ENCODE results near the gene NFIX. TPM values are rescaled to one million over a fixed set of nuclear protein-coding genes. Genes with fewer than 3 reads are reported as not detected.

Gene NFIX
- total RNA-seq, 2 experiments from 2014 or later = 1.2 to 1.5 TPM

DNA sequence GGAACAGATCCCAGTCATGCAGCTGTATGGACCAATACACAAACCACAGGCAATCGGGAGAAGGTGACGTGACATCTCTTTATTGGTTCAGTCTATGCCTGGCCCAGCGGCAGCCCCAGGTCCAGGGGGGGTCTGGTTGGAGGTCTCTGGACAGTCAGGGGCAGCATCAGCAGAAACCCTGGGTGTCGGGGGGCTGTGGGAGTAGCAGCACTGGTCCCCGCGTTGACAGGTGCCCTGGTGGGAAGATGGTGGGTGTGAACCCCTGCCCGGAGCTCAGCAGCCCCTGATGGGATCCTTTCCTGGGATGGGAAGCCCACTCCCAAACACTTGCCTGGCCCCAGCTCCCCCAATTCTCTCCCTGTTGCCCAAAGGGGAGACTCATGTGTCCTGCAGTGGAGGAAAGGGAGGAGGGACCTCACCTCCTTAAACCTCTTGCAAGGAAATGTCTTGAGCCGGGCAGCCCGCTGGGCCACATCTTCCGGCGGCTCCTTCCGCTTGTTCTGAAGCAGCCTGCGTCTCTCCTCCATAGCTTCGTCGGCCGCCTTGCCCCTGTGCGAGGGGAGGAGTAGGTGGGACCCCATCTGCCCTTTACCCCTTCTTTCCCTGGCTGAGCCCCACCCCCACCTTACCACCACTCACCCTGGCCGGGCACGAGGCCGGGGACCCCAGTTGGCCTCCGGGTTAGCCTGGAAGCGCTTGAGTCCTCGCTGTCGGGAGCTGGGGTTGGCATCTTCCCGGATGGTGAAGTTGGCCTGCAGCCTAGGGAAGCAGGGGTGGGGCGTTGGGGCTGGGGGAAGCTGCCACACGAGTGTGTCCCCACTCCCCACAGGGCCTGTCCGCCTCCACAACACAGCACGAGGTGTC lies 109.8 kb downstream of the NFIX start:
- DNase-seq = peak; percentile 44

DNA sequence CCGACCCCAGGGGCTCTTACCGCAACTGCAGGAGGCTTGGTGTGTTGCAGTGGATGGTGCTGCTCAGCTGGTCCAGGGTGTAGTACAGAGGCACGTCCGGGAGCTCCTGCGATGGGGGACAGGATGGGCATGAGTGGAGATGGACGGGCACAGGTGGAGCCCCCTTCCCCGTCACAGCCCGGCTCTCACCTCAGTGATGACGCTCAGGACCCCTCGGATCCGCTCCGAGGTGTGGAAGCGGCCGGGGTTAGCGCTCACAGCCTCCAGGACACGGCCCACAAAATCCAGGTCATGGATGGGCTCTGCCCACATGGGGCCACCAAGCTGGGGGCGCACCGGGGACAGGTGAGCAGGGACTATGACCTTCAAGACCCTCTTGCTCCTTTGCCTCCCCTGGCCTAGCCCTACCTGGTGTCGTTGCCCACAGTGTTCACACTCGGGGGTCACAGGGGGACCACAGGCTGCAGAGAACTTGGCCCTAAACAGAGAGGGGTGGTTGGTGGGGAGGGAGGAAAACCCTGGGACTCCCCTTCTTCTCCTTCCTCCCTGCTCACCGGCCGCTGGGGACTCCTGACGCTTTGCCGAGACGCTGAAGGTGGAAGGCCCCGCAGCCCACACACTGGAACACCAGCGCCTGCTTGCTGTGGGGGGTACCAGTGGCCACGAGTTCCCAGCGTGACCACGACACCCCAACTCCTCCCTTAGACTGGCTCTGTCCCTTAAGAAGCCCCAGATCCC lies 114.3 kb downstream of the NFIX start:
- peaks cover 12% of the 10 kb centered on the region for H3K4me1 Mint-ChIP-seq
- no peaks in the 10 kb centered on the region for H3K27me3 Mint-ChIP-seq
- POLR2A ChIA-PET = interaction anchor here (0.6 to 0.8 kb wide), 2 partner anchors 26 to 144 kb away, joined by 4 to 5 read pairs; no protein-coding TSS in a partner anchor
- no peaks in the 10 kb centered on the region for H3K9me3 Mint-ChIP-seq
- no peak overlapping the region for H3K27ac Mint-ChIP-seq
- peaks cover 4% of the 10 kb centered on the region for H3K36me3 Mint-ChIP-seq (ENCODE audit: low read depth)
- H3K4me3 Mint-ChIP-seq = no peak overlapping the region
- DNase-seq = no peak
- CTCF ChIA-PET = interaction anchor here (0.5 kb wide), 1 partner anchor 247 kb away, joined by 5 read pairs; no protein-coding TSS in a partner anchor

More for the DNA sequence above, 109.8 kb downstream of the NFIX start:
- ChIA-PET POLR2A (interaction anchor here (0.5 kb wide), 1 partner anchor 108 kb away, joined by 3 read pairs; no protein-coding TSS in a partner anchor), CTCF (interaction anchor here (0.6 to 3.5 kb wide), 17 partner anchors 8 to 710 kb away, joined by 3 to 23 read pairs (median 5); partner anchors contain the start of genes NACC1 and TRMT1)
- H3K27ac Mint-ChIP-seq = peak overlapping the region; percentile 92
- peaks cover 31% of the 10 kb centered on the region for H3K4me1 Mint-ChIP-seq
- peaks cover 5% of the 10 kb centered on the region for H3K36me3 Mint-ChIP-seq (ENCODE audit: low read depth)
- no peaks in the 10 kb centered on the region for H3K9me3 Mint-ChIP-seq
- peaks cover 6% of the 10 kb centered on the region for H3K27me3 Mint-ChIP-seq
- peak overlapping the region; percentile 82 for H3K4me3 Mint-ChIP-seq

DNA sequence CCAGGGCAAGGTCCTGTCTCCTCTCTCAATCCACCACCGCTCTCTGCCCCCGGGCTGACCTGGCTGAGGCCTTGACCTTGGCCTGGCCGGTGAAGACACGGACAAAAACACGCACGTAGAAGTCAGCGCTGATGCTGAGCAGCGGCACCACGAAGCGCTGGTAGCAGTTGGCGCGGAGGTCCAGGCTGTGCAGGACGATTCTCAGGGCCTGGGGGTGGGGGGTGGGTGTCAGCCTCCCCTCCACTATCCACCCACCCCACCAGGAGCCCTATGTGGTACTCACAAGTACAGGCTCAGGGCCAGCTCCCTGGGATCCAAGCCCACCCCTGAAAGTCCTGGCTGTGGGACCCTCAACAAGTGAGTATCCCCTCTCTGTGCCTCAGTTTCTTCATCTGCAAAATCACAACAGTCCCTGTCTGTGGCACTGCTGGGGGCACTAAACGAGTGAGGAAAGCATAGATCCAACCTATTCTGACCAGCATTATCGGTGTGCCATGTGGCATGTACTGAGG lies 114.9 kb downstream of the NFIX start:
- Mint-ChIP-seq H3K27me3 (no peaks in the 10 kb centered on the region), H3K9me3 (no peaks in the 10 kb centered on the region), H3K4me1 (peaks cover 11% of the 10 kb centered on the region), H3K4me3 (no peak overlapping the region), H3K27ac (no peak overlapping the region), H3K36me3 (ENCODE audit: low read depth) (peaks cover 6% of the 10 kb centered on the region)
- ChIA-PET CTCF (no interaction called here), POLR2A (no interaction called here)
- DNase-seq = no peak

DNA sequence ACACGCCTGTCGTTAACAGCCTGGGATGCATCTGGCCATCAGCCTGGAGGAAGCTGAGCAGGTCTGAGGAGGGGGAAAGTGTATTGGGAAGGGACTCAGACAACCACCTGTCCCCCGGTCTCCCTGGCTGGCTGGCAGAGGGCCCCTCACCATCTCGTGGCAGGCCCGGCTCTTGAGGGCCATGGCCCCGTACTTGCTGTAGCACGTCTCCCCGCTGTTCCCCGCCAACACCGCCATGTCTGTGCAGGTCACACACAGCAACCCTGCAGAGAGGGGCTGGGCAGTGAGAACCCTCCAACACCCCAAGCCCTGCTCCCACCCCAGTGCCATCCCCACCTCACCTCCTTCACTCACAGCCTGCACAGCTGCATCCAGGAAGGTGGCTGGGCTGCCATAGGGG lies 117.3 kb downstream of the NFIX start:
- Mint-ChIP-seq H3K27ac (no peak overlapping the region), H3K36me3 (ENCODE audit: low read depth) (peaks cover 5% of the 10 kb centered on the region), H3K27me3 (no peaks in the 10 kb centered on the region), H3K9me3 (no peaks in the 10 kb centered on the region), H3K4me1 (peaks cover 16% of the 10 kb centered on the region), H3K4me3 (no peak overlapping the region)
- no peak for DNase-seq
- ChIA-PET POLR2A (no interaction called here), CTCF (interaction anchor here (2.4 kb wide), 1 partner anchor 8 kb away, joined by 14 read pairs; no protein-coding TSS in a partner anchor)

DNA sequence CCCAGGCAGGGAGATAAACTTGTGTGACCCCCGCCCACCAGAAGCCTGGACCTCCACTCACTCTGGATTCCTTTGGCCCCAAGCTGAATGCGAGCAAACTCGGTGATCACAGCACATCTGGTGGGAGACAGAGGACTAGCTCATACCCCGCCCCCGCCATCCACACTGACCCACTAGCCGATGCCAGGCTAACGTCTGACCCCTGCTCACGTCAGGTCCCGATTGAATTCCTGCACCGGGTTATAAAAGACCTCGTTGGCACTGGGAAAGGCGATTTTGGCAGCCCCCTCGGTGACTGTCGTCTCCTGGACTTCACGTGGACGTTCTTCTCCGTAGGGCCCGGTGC lies 120.6 kb downstream of the NFIX start:
- Mint-ChIP-seq H3K4me3 (peak overlapping the region; percentile 93), H3K27me3 (no peaks in the 10 kb centered on the region), H3K9me3 (no peaks in the 10 kb centered on the region), H3K27ac (peak overlapping the region; percentile 95), H3K36me3 (ENCODE audit: low read depth) (peaks cover 8% of the 10 kb centered on the region), H3K4me1 (peaks cover 39% of the 10 kb centered on the region)
- no peak for DNase-seq
- POLR2A ChIA-PET = no interaction called here
- CTCF ChIA-PET = interaction anchor here (0.7 to 3.2 kb wide), 2 partner anchors 11 to 29 kb away, joined by 3 to 22 read pairs; no protein-coding TSS in a partner anchor

DNA sequence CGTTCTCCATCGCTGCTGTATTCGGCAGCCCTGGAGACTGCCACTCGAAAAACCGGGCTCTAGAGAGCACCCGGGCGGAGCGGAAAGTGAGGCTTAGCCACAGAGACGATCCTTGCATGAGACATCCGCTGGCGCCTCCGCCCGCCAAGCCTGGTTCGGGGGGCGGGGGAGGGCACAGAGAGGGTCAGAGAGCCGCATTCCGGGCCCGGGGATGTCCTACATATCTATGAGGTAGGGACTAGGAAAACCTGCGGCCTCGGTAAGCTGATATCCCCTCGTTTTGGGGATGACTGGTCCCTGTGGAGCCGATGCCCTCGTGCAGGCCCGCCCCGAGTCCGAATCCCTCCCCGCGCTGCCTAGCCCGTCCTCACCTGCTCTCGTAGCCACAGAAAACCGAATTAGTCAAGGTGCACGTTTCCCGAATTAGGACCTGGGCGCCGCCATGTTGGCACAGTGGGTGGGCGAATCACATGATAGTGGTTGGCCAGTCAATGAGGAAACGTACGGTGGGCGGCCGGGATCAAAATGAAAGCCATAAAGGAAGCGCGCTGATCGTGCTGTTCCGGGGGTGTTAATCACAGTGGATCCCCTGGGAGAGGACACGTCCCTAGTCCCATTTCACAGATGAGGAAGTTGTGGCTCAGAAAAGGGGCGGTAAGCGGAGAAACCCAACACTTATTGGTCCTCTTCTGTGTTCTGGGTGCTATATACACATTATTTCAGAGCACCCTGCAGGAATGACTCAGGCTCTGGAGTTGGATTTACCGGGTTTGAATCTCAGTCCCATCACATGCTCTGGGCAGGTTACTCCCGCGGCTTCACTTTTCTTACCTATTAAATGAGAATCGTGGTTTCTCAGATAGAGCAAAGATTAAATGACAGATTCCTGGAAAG lies 121.3 kb downstream of the NFIX start, which contains the start of gene TRMT1:
TSS of gene TRMT1 (minus strand) at position 459 of the 894 bp plus-strand sequence. CDS start at position 118, 341 bp downstream.
- ChIA-PET POLR2A (no interaction called here), CTCF (interaction anchor here (0.7 to 3.2 kb wide), 3 partner anchors 12 to 29 kb away, joined by 3 to 22 read pairs (median 10); no protein-coding TSS in a partner anchor)
- Mint-ChIP-seq H3K27ac (peak within 1 kb of the TSS; percentile 95), H3K4me1 (peaks cover 42% of the 10 kb centered on the region), H3K27me3 (no peaks in the 10 kb centered on the region), H3K36me3 (ENCODE audit: low read depth) (peaks cover 8% of the 10 kb centered on the region), H3K9me3 (no peaks in the 10 kb centered on the region), H3K4me3 (peak within 1 kb of the TSS; percentile 93)
- peak; percentile 93 for DNase-seq

DNA sequence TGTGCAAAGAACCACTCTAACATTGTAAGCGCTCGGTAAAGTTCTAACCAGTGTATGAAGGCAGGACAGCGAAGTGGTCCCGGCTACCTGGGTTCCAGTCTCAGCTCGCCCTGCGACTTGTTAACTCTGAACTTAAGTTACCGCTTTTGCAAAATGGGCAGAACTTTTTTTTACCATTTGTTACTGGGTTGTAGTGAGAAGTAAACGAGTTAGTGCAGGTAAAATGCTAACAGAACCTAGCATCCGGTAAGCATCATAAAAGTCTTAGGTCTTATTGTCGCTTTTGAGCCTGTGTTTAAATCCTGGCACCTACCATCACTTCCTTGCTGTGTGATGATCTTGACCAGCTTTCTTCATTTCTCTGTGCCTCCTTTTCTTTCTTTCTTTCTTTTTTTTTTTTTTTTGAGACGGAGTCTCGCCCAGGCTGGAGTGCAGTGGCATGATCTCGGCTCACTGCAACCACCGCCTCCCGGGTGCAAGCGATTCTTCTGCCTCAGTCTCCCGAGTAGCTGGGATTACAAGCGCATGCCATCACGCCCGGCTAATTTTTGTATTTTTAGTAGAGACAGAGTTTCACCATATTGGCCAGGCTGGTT lies 122.0 kb downstream of the NFIX start:
- Mint-ChIP-seq H3K27me3 (no peaks in the 10 kb centered on the region), H3K27ac (peak overlapping the region; percentile 95), H3K9me3 (no peaks in the 10 kb centered on the region), H3K36me3 (ENCODE audit: low read depth) (peaks cover 12% of the 10 kb centered on the region), H3K4me1 (peaks cover 47% of the 10 kb centered on the region), H3K4me3 (peak overlapping the region; percentile 93)
- CTCF ChIA-PET = interaction anchor here (1.1 to 3.2 kb wide), 4 partner anchors 11 to 33 kb away, joined by 5 to 22 read pairs (median 8); partner anchors contain the start of genes IER2 and STX10
- no peak for DNase-seq
- POLR2A ChIA-PET = interaction anchor here (0.5 kb wide), 1 partner anchor 36 kb away, joined by 3 read pairs; no protein-coding TSS in a partner anchor

DNA sequence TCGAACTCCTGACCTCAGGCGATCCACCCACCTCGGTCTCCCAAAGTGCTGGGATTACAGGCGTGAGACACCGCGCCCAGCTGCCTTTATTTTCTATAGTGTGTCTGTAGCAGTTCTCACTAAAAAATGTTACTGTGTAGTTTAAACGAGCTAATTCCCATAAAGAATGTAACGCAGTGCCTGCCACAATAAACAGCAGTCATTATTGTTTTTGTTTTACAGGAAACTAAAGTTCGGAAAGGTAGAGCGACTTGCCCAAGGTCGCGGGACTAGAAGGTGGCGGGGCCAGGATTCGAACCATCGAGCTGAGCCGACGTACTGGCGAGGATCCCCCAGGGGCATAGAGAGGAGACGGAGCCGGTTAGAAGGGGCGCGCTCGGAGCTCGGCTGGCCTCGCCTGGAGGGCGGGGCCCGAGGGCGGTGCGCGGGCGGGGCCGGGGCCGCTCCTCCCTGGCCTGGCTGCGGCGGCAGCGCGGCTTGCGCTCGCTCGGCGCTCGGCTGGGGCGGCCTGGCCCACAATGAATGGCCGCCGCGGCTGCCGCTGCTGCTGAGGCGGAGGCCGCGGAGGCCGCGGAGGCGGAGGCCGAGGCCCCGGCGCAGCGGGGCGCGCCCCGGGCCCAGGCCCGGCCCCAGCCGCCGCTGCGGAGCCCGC lies 122.6 kb downstream of the NFIX start, which contains the start of gene NACC1:
TSS of gene NACC1 (plus strand) at position 493 of the 652 bp plus-strand sequence. CDS start 16,944 bp downstream, outside the sequence.
- H3K27ac Mint-ChIP-seq = peak within 1 kb of the TSS; percentile 95
- H3K27me3 Mint-ChIP-seq = no peaks in the 10 kb centered on the region
- CTCF ChIA-PET = interaction anchor here (0.6 to 3.2 kb wide), 6 partner anchors 11 to 153 kb away, joined by 3 to 22 read pairs (median 6); partner anchors contain the start of genes IER2 and STX10
- DNase-seq = peak; percentile 87
- H3K36me3 Mint-ChIP-seq (ENCODE audit: low read depth) = peaks cover 12% of the 10 kb centered on the region
- POLR2A ChIA-PET = interaction anchor here (0.5 kb wide), 1 partner anchor 35 kb away, joined by 3 read pairs; no protein-coding TSS in a partner anchor
- H3K4me3 Mint-ChIP-seq = peak within 1 kb of the TSS; percentile 93
- peaks cover 48% of the 10 kb centered on the region for H3K4me1 Mint-ChIP-seq
- no peaks in the 10 kb centered on the region for H3K9me3 Mint-ChIP-seq

DNA sequence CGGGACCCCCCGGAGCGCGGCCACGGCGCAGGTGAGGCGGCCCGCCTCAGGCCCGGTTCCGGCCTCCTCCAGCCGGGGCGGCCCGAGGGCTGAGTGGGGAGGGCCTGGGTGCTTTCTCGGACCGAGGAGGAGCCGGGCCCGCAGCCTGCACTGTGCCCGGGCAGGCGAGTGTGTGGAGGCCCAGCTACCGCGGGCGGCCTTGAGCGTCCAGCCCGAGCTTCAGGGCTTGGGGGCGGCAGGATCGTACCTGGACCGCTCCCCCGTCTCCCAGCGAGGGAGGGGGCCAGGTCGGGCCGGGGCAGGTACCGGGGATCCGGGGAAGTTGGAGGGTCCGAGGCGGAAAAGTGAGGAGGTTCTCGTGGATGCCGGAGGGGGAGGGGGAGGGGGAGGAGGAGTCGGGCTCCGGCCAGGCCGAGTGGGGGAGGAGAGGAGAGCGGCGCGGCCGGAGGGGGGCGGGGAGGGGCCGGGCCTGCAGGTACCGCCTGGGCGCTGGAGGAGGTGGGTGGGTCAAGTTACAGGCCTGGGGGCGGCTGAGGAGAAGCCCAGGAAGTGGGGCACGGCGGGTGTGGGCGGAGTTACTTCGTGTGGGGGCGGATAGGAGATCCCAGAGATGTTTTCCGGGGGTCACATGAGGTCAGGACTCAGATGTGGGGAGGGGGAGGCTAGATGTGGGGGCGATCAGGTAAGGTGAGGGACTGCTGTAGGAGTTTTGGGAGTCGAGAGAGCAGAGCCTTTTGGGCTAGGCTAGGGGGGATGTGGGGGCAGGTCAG lies 123.3 kb downstream of the NFIX start:
- no peaks in the 10 kb centered on the region for H3K9me3 Mint-ChIP-seq
- peaks cover 53% of the 10 kb centered on the region for H3K4me1 Mint-ChIP-seq
- no peaks in the 10 kb centered on the region for H3K27me3 Mint-ChIP-seq
- DNase-seq = peak; percentile 53
- H3K36me3 Mint-ChIP-seq (ENCODE audit: low read depth) = peaks cover 12% of the 10 kb centered on the region
- peak overlapping the region; percentile 81 for H3K27ac Mint-ChIP-seq
- POLR2A ChIA-PET = no interaction called here
- H3K4me3 Mint-ChIP-seq = peak overlapping the region; percentile 79
- CTCF ChIA-PET = interaction anchor here (0.6 to 3.2 kb wide), 7 partner anchors 10 to 153 kb away, joined by 3 to 22 read pairs (median 5); partner anchors contain the start of genes IER2 and STX10

DNA sequence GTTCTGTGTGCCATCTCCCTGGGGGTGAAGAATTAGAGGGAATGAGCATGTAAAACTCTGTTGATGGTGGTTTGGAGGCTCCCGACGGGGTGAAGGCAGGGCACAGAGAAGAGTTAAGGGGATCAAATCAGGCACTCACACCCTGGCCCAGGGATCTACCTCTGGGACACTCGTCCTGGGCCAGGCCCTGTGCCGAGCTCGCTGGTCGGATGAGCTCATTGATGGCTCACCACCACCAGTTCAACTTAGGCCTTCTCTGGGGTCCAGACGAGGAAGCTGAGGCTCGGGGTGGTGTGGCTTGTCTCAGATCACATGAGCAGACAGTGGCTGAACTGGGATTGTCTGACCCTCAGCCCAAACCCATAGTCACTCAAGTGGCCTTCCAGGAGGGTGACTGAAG lies 124.4 kb downstream of the NFIX start:
- CTCF ChIA-PET = interaction anchor here (1.0 to 3.1 kb wide), 4 partner anchors 9 to 154 kb away, joined by 3 to 10 read pairs (median 5); partner anchors contain the start of genes IER2 and STX10
- no peaks in the 10 kb centered on the region for H3K27me3 Mint-ChIP-seq
- peak overlapping the region; percentile 81 for H3K27ac Mint-ChIP-seq
- POLR2A ChIA-PET = no interaction called here
- peaks cover 56% of the 10 kb centered on the region for H3K4me1 Mint-ChIP-seq
- no peaks in the 10 kb centered on the region for H3K9me3 Mint-ChIP-seq
- H3K36me3 Mint-ChIP-seq (ENCODE audit: low read depth) = peaks cover 12% of the 10 kb centered on the region
- no peak for DNase-seq
- H3K4me3 Mint-ChIP-seq = peak overlapping the region; percentile 79

Data from activated CD4-positive, alpha-beta T cell treated with anti-CD3 and anti-CD28 coated beads, Interleukin-2, amount 10 ng/mL, durations not matched to agents 7 days and 5 days (primary cell).